HG02884 (cell line): Measurements from ENCODE around the gene PSG1.
"Not testable (repeated sequence)": the region's sequence is repeated elsewhere in the genome, so short reads cannot be mapped to it uniquely, and the experiment has no call there.

ENCODE experiments used
- ATAC-seq: cut with Tn5 transposase; IDR thresholded peaks from one replicate; pipeline ENCODE4 v1.9.1; 2021; ENCODE audit warnings: mild to moderate bottlenecking, moderate library complexity; ENCODE audit not compliant: unreplicated experiment

The PSG1 gene

DNA sequence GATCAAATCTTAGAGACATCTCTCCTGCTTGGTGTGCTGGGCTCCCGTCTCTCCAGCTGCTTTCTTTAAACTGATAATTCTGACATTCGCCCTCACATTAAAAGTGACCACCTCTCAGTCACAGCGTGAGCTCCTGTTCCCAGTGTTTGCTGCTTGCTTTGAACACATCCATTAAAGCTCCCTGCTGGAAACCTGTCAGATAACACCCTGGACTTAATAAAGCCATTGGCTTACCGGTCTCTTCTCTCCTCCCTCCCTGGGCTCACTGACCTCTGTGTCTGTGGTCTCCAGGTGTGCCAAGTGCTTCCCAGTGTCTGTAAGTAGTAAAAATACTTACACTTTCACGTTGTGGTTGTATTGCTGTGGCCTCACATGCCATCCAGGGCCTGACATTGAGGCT, 2.5 kb upstream of the PSG1 start:
- ATAC-seq: not testable (repeated sequence)

DNA sequence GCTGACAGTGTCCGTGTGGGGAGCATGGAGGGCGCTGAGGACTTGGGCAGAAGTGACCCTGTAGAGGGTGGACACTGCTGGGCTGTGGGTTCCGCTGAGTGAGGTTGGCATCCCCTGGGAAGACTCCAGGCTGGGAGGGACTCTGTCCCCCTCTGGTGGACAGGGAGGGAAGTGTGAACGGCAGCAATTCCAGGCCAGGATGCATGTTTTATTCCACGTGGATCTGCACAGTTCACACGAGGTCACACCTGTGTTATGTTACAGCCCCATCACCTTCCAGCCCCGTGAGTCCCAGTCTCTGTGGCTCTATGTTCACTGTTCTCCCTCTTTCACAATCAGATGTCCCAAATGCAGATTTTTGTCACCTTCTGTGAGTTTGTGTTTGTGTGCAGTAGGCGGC, 1.8 kb upstream of the PSG1 start:
- not testable (repeated sequence) for ATAC-seq

DNA sequence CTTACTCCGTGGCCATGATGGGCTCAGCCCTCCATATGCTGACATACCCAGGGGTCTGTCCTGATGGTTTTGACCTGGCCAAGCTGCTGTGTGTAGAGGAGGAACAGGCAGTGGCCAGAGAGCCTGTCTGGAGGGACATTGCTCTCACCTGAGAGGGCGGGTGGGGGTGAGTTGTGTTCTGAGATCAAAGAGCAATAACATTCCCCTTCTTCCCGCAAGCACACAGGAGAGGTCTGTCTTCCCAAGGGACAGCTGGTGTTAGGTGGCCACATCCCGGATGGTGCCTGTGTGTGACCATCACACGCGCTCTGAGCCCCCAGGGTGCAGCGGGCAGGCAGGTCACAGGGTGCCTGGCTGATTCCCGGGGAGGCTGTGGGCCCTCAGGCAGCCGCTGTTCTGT, 1.1 kb upstream of the PSG1 start:
- ATAC-seq: not testable (repeated sequence)

DNA sequence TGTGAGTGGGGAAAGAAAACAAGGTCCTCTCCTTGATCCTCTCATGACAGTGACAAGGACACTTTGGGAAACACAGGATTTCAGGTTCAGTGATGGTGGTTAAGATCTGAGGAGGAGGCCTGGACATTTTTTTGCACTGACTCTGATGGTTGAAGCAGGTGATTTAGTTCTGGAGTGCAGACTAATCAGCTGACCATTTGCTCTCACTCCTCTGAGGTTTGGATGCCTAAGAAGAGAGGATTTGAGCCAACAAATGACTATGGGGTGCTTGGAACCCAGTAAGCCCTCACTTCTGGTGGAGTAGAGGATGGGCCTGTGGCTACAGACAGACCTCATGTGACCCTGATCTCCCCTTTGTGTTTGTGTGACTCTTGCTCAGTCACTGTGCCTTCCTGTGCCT, 2.9 kb downstream of the PSG1 start:
- ATAC-seq: not testable (repeated sequence)

DNA sequence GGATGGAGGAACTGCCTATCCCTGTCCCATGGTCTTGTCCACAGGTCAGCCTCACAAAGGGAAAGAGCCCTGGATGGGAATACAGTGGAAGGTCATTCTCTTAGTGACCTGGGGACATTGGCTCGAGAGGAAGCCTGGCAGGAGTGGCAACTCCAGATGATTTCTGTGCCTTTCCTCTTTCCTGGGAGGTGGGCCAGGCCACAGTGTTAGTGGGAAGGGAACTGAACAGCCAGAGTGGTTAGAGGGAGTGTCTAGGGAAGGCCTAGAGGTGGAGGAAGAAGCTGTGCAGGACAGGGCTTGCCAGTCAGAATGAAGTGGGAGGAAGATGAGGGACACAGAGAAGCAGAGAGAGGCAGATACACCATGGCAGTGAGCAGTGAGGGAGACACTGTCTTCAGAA, 3.6 kb downstream of the PSG1 start:
- ATAC-seq: not testable (repeated sequence)

DNA sequence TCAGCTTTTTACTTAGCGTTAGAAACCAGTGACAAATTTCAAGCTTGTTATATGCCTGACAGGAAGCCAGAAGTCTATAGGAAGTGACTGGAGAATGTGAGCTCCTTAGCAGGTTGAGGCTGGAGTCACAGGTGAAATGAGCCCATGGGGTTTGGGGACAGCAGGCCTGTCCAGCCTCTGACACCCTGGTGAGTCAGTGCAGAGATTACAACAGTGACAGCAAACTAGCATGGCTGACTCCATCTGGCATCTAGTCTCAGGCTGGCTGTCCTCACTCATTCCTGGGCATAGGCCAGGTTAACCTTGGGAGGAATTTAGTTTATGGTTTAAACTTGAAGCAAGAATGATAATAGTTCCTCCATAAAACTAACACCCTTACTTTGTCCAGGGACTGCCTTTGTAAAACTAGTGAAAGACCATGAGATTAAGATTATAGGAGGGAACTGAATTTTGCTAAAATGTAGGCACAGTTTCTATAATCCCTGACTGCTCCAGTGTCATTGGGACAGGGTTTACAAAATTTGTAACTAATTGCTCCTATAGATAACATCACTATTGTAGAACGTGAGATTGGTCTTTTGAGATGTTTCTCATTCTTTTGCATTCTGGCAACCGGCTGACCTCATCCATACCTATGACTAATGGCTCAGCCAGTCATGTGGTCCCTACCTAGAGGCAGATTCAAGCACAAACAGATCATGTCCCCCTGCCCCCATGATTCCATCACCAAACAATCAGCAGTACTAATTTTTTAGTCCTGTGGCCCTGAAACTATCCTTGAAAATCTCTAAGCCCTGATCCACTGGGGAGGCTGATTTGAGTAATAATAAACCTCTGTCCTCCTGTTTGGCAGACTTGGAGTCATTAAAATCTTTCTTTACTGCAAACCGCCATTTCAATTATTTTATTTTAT, 4.4 kb downstream of the PSG1 start:
- ATAC-seq: not testable (repeated sequence)

DNA sequence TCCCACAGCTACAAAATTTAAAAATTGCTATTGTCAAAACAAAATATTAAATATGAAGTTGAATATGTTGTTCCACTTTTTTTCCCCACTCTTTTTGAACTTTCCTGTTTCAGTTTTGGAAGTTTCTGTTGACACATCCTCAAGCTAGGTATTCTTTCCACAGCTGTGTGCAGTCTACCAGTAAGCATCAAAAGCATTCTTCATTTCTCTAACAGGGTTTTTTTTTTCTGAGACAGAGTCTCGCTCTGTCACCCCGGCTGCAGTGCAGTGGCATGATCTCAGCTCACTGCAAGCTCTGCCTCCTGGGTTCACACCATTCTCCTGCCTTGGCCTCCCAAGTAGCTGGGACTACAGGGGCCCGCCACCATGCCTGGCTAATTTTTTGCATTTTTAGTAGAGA, 5.4 kb downstream of the PSG1 start:
- not testable (repeated sequence) for ATAC-seq

DNA sequence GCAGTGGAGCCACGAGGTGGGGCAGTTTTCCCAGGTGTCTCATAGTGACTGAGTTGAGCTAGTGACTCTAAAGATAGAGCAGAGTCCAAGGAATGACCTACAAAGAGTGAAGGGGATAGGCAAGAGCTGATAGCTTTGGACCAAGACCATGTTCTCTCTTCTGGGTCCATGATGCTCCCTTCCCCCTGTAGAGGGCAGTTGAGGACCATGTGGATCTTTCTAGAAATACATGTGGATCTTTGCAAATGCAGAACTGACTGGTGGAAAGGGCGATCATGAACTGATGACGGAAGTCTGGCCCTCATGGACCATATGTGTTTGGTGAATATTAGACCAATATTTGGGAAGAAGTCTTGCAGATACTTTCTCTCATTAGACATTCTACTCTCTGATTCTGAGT, 6.9 kb downstream of the PSG1 start:
- ATAC-seq: no peak

DNA sequence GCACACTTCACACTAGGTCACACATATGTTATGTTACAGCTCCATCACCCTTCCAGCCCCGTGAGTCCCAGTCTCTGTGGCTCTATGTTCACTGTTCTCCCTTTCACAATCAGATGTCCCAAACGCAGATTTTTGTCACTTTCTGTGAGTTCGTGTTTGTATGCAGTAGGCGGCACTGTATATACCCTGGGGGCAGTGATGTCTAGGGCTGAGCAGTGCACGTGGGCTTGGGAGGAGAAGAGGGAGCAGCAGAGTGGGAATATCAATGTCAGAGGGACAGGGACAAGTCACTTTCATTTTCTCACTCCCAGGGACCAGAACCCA, 22.0 kb downstream of the PSG1 start:
- no peak for ATAC-seq

DNA sequence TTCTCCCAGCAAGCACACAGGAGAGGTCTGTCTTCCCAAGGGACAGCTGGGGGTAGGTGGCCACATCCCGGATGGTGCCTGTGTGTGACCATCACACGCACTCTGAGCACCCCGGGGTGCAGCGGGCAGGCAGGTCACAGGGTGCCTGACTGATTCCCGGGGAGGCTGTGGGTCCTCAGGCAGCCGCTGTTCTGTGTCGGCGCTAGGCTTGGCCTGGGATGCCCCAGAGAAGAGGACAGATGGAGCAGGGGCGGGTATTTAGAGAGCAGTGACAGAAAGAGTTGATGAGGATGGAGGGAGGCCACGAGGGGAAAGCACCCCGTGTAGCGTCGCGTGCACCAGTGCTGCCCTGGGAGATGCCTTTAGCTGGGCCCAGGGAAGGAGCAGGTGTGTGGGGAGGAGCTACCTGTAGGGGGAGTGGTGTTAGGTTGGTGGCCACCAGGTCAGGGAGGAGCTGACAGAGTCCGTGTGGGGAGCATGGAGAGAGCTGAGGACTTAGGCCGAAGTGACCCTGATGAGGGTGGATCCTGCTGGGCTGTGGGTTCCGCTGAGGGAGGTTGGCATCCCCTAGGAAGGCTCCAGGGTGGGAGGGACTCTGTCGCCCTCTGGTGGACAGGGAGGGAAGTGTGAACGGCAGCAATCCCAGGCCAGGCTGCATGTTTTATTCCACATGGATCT, 22.5 kb downstream of the PSG1 start:
- ATAC-seq: not testable (repeated sequence)

DNA sequence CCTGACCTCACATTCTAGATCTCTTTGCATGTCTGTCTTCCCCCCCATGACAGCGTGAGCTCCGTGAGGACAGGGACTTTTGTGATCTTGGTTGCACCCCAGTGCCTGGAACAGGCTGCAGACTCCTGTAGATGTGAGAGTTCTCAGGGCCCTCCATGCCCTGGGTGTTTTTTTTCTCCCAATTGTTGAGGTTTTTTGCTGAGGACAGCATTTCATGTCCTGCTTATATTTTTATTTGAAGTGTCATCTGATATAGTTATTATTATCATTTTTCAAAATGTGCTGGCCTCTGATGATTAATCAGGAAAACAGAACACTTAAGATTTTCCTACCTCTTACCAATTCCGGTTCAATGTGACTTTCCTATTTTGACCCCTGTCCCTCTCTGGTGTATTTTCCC, 24.8 kb downstream of the PSG1 start:
- ATAC-seq: not testable (repeated sequence)

DNA sequence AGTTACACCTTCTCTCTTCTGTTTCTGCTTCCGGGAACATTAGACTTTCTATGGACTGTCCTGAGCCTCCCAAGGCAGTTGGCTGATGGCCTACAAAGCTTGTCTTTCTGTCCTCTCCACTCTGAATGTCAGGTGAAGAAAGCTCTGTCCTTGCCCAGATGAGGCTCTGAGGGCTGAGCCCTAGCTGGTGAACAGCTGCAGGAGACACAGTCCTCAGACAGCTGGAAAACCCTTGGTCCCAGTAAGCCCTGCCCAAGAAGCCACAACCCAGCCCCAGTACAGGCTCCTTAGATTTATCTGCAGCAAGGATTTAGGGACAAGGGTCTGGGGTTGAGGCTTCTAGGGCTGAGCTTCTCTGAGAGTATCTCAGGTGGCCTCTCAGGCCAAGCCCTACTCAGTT, 26.3 kb downstream of the PSG1 start:
- not testable (repeated sequence) for ATAC-seq

DNA sequence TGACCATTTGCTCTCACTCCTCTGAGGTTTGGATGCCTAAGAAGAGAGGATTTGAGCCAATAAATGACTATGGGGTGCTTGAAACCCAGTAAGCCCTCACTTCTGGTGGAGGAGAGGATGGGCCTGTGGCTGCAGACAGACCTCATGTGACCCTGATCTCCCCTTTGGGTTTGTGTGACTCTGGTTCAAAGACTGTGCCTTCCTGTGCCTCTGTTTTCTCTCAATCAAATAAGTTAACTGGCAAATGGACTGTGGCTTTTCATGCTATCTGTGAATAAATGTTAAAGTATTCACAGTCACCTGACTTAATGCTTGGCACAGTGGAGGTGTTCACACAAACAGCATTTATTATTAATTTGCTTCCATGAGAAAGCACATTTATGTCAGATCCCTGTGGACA, 26.7 kb downstream of the PSG1 start:
- not testable (repeated sequence) for ATAC-seq

DNA sequence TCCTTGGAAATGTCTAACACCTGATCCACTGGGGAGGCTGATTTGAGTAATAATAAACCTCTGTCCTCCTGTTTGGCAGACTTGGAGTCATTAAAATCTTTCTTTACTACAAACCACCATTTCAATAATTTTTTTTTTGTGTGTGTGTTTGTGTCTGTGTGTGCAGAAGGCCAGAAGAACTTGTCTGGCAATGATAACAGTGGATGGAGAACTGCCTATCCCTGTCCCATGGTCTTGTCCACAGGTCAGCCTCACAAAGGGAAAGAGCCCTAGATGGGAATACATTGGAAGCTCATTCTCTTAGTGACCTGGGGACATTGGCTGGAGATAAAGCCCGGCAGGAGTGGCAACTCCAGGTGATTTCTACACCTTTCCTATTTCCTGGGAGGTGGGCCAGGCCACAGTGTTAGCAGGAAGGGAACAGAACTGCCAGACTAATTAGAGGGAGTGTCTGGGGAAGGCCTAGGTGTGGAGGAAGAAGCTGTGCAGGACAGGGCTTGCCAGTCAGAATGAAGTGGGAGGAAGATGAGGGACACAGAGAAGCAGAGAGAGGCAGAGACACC, 27.7 kb downstream of the PSG1 start:
- ATAC-seq: not testable (repeated sequence)

DNA sequence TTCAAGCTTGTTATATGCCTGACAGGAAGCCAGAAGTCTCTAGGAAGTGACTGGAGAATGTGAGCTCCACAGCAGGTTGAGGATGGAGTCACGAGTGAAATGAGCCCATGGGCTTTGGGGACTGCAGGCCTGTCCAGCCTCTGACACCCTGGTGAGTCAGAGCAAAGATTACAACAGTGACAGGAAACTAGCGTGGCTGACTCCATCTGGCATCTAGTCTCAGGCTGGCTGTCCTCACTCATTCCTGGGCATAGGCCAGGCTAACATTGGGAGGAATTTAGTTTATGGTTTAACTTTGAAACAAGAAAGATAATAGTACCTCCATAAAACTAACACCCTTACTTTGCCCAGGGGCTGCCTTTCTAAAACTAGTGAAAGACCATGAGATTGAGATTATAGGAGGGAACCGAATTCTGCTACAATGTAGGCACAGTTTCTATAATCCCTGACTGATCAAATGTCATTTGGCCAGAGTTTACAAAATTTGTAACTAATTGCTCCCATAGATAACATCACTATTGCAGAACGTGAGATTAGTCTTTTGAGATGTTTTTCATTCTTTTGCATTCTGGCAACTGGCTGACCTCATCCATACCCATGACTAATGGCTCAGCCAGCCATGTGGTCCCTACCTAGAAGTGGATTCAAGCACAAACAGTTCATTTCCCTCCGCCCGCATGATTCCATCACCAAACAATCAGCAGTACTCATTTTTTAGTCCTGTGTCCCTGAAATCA, 28.4 kb downstream of the PSG1 start:
- no peak for ATAC-seq

DNA sequence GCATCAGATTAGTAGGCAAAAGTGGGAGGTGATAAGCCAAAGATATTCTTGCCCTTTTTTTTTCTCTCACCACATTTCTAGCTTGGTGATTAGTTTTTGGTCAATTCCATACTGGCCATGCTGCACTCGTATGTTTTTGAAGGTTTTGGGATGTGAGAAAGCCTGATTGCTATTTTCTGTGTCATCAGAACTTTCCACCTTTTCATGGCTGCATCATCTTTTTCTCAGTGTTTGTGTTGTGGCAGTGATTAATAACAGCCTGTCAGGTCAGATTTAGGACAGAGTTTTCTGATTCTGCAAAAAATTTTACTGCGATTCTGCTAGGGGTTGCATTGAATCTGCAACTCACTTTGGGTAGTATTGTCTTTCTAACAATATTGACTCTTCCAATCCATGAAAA, 32.9 kb downstream of the PSG1 start:
- ATAC-seq: no peak

DNA sequence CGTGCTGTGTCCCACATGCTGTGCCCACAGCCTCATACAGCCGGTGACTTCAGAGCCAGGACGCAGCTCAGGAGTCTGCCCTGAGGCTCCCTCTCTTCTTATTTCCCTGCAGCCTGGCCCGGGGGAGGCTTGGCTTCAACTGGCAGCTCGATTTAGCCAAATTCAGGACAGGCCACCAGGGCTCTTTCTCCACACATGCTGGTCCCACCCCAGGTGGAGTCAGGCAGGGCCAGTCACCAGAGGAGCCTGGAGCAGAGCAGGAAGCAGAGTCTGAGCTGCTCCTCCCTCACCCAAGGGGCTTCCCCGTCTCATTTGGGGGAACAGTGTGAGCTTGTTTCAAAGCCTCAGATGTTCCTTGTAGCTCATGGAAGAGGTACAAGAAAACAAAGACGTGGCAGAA, 35.9 kb downstream of the PSG1 start:
- ATAC-seq: not testable (repeated sequence)

DNA sequence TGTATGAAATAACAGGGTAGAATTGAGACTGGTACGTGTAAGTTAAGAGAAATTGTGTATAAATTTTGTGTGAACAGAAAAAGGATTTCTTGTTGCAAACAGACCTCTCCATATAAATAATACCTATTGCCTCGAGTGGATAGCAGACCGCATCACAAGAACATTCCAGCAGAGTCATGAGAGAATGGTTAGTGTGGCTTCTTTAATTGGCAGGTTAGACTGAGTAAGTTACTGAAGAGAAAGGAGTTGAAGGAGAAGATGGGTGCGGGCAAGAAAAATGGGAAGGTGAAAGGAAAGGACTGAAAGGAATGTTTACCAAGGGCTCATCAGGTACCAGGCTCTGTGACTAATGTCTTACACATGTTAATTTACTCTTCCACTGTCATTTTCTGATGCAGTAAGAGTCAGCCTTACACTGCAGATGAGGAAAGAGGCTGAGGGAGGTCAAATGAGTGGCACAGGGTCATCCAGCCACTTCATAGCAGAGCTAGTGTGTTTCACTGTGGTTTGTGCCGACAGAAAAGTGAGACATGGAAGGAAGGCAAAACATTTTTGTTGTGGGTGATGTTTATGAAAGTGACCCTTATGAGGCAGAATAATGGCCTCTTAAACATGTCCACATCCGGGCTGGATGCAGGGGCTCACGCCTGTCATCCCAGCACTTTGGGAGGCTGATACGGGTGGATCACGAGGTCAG, 46.6 kb downstream of the PSG1 start:
- ATAC-seq: not testable (repeated sequence)

DNA sequence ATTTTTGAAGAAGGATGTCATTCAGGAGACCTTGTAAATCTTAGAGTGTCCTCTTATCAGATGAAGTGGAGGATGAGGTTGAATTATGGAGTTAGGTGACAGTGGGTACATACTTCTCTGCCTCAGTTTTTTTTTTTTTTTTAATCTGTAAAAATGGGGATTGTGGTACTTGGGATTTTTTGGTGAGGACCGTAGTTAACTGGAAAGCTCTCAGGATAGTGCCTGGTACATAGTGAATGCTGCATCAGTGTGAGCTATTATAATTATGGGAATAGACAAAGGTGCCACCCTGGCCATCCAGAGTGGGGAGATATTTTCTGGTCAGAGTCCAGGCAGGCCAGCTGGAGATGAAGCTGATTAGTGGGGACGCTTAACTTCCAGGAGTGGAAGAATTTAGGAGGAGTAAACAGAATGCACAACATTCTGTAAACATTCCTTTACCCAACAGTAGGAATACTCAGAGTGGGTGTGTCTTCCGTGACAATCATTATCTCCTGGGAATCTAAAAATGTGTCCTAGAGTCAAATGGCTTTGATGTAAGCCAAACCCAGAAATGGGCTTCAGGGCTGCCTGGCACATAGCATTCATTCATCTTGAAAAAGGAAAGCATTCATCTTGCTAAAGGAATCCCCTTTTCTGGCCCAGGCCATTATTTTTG, 47.4 kb downstream of the PSG1 start:
- not testable (repeated sequence) for ATAC-seq
